Hepatic stellate cell (primary cell): Measurements from ENCODE around the gene ATR.
"Not testable (repeated sequence)": the region's sequence is repeated elsewhere in the genome, so short reads cannot be mapped to it uniquely, and the experiment has no call there.

Experiments
- DNase-seq: peaks from one replicate; pipeline ENCODE4 v3.0.0; 2011; ENCODE audit warnings: low spot score

ATR gene

GRCh38 chr3:142447852-142448823 is 130.4 kb downstream of the ATR start, which contains the start of gene XRN1:
XRN1 (minus strand) TSS chr3:142448037; CDS start chr3:142447944, 93 bp downstream.
- peak; percentile 98 for DNase-seq

- peak; percentile 37 for DNase-seq
Measured at GRCh38 chr3:142447301-142447851, 131.2 kb downstream of the ATR start.

GRCh38 chr3:142445816-142446254 is 132.7 kb downstream of the ATR start:
- DNase-seq = peak; percentile 27

- DNase-seq = no peak
Measured at GRCh38 chr3:142444343-142444742, 134.2 kb downstream of the ATR start.

GRCh38 chr3:142443060-142443459 is 135.5 kb downstream of the ATR start:
- not testable (repeated sequence) for DNase-seq

- not testable (repeated sequence) for DNase-seq
Measured at GRCh38 chr3:142439499-142440220, 138.9 kb downstream of the ATR start.

GRCh38 chr3:142438096-142438495 is 140.4 kb downstream of the ATR start:
- not testable (repeated sequence) for DNase-seq

- no peak for DNase-seq
Measured at GRCh38 chr3:142436951-142437585, 141.5 kb downstream of the ATR start.

- DNase-seq = no peak
Measured at GRCh38 chr3:142434503-142434902, 144.0 kb downstream of the ATR start.

- no peak for DNase-seq
Measured at GRCh38 chr3:142433110-142433509, 145.4 kb downstream of the ATR start.

- no peak for DNase-seq
Measured at GRCh38 chr3:142429582-142429981, 149.0 kb downstream of the ATR start.

- DNase-seq = no peak
Measured at GRCh38 chr3:142424754-142425153, 153.8 kb downstream of the ATR start.

GRCh38 chr3:142418926-142419592 is 159.5 kb downstream of the ATR start:
- no peak for DNase-seq

- no peak for DNase-seq
Measured at GRCh38 chr3:142417302-142417701, 161.2 kb downstream of the ATR start.

GRCh38 chr3:142400537-142400936 is 178.0 kb downstream of the ATR start:
- not testable (repeated sequence) for DNase-seq
